HG03575 (cell line): ENCODE data around the gene PRDX6.
A peak's percentile ranks its signal among the peaks of the same experiment; 100 is the strongest.
"Not testable (repeated sequence)": the region's sequence is repeated elsewhere in the genome, so short reads cannot be mapped to it uniquely, and the experiment has no call there.

Source experiments
- ATAC-seq: cut with Tn5 transposase; IDR thresholded peaks from one replicate; pipeline ENCODE4 v1.9.1; 2021; ENCODE audit not compliant: unreplicated experiment, insufficient number of reproducible peaks, low FRiP score; ENCODE audit errors: extremely low read depth

PRDX6 gene

GRCh38 chr1:173462666-173463065, 14.5 kb upstream of the PRDX6 start:
- not testable (repeated sequence) for ATAC-seq

DNA sequence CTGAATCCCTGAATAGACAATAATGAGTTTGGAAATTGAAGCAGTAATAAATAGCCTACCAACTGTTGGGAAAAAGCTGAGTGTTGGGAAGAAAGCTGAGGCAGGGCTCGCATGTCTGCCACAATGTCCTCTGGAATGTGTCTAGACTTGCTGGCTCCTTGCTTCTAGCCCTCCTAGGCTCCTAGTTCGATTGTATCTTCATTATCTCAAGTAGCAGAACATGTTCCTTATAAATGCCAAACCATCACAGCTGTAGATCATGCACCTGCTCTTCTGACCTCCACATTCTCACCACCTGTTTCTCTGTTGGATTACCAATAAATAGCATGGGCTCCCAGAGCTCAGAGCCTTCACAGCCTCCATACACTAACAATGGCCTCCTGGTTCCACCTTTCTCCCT, 12.9 kb upstream of the PRDX6 start:
- not testable (repeated sequence) for ATAC-seq

DNA sequence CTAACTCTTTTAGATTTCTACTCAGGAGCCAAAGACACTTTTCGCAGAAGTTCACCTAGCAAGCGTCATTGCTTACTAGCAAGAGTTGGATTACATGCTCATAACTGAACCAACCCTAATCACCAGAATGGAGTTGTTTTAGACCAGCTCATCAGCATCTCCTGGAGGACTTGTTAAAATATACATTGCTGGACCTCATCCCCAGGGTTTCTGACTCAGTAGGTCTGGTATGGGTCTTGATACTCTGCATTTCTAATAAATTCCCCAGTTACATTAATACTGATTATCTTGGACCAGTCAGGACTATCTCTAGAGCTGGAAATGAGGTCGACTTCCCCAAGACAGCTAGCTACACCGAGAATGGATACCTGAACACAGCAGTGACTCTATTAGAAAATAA, 9.7 kb upstream of the PRDX6 start:
- ATAC-seq = no peak

DNA sequence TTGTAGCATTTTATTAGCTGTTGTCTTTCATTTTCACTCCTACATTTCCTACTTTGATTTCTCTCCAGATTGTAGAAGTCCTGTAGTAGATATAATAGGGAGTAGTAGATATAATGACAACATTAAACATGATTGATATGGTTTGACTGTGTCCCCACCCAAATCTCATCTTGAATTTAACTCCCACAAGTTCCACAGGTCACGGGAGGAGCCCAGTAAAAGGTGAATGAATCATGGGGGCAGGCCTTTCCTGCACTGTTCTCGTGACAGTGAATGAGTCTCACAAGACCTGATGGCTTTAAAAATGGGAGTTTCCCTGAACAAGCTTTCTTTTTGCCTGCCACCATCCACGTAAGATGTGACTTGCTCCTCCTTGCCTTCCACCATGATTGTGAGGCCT, 7.5 kb upstream of the PRDX6 start:
- ATAC-seq = no peak

- no peak for ATAC-seq
Observed at GRCh38 chr1:173470608-173471007, 6.5 kb upstream of the PRDX6 start.

DNA sequence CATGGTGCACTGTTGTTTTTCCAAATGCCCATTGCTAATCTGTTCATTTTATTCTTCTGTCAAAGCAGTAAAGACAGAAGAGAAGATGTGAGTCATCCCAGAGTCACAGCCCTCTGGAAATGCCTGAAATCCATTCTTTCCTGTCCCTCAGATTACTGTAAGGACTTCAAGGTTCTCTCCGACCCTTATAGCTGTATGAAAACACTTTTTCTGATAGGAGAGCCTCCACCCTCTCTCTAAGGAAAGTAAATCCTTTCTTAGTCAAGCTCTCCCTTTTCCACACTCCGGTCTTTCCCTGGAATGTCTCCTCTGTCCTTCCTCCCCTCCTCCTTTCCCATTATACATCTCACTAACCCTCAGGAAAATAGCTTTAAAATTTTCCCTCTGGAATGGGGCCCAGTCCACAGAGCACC, 3.5 kb upstream of the PRDX6 start:
- no peak for ATAC-seq

DNA sequence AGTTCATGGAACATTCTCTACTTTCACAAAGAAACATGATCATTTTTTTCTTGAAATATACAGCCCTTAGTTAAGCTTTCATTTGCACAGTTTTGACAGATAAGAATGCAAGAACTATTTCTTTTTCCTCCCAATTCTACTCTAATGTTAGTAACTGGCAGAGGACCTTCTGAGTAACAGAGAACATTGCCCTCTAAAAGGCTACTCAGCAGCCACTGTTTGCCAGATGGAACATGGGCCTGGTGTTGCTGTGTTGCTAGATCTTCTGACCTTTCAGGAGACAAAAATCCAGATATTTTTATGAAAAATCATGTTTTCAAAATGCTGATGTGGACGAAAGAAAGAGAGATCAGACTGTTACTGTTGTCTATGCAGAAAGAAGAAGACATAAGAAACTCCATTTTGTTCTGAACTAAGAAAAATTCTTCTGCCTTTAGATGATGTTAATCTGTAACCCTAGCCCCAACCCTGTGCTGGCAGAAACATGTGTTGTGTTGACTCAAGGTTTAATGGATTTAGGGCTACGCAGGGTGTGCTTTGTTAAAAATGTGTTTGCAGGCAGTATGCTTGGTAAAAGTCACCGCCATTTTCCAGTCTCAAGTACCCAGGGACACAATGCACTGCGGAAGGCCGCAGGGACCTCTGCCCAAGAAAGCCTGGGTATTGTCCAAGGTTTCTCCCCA, 2.9 kb upstream of the PRDX6 start:
- no peak for ATAC-seq

DNA sequence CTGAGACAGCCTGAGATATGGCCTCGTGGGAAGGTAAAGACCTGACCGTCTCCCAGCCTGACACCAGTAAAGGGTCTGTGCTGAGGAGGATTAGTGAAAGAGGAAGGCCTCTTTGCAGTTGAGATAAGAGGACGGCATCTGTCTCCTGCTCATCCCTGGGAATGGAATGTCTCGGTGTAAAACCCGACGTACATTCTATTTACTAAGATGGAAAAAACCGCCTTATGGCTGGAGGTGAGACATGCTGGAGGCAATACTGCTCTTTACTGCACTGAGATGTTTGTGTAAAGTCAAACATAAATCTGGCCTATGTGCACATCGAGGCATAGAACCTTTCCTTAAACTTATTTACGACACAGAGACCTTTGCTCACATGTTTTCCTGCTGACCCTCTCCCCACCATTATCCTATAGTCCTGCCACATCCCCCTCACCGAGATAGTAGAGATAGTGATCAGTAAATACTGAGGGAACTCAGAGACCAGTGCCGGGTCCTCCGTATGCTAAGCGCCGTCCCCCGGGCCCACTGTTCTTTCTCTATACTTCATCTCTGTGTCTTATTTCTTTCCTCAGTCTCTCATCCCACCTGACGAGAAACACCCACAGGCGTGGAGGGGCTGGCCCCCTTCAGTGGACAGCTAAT, 2.2 kb upstream of the PRDX6 start:
- ATAC-seq = not testable (repeated sequence)

DNA sequence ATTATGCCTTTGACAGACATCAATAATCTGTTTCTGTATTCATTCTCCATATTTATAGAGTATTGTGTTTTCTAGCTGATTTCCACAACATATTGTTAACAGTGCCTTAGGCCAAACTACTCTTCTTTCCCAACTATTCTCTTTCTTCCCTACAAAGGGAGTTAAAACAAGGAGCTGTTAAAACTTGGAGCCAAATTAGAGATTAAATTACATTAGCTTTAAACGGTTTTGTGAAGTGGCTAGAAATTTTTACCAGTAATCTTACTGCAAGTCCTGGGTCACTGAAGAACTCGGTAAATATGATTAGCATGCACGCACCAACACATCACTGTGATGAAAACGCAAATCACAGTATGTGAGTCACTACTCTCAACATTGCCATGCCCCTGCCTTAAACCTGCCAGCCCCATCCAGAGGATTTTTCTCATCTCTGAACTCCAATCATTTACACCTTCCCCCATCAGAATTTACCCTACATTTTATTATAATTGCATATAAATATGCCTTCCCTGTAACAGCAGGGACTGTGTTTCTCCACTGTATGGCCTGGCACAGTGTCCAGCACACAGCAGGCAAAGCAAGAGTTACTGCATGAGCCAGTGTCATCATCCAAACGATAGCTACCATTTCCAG, 1.5 kb upstream of the PRDX6 start:
- ATAC-seq = no peak

DNA sequence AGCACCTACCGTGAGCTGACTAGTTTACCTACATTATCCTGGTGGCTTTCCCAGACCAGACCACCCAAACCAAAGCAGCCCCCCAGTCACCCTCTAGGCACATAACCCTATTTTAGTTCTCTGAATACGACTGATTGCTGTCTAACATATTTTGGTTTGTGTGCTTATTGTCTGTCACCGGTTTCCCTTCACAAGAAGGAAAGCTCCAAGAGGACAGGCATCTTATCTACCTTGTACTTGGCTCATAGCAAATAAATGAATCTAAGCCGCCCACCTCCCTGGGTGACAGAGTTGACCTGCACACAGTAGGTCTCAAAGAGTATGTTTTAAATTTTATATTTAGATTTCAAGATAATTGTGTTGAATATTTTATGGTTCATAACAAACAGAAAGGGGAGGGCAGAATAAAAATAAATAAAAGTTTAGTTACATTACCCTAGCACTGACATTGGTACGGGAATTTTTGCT, 904 bp upstream of the PRDX6 start:
- ATAC-seq = no peak

DNA sequence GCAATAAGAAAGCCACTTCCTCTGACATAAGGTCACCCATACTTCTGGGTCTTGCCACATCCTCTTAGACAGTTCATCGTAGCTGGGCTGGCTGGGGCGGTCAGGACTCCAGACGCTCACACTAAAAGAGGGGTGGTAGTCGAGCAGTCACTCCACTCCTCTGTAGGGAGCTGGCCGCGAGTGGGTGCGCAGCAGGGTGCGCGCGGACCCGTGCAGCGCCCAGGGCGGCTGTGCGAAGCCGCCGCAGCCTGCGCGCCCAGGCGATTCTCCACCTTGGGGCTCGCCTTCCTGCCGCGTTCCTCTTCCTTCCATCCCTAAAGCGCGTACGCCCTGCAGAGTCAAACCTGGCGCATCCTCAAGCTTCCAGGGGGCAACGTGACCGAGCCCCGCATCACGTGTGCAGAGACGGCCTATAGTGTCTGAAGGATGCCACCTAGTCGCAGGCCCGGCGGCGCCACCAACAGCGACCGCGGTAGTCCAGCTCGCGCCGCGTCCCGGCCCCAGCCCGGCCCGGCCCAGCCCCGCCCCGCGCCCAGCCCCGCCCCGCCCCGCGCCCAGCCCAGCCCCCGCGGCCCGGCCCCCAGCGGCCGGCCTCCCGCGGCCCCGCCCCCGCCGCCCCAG, 360 bp upstream of the PRDX6 start:
- ATAC-seq = peak; percentile 62

DNA sequence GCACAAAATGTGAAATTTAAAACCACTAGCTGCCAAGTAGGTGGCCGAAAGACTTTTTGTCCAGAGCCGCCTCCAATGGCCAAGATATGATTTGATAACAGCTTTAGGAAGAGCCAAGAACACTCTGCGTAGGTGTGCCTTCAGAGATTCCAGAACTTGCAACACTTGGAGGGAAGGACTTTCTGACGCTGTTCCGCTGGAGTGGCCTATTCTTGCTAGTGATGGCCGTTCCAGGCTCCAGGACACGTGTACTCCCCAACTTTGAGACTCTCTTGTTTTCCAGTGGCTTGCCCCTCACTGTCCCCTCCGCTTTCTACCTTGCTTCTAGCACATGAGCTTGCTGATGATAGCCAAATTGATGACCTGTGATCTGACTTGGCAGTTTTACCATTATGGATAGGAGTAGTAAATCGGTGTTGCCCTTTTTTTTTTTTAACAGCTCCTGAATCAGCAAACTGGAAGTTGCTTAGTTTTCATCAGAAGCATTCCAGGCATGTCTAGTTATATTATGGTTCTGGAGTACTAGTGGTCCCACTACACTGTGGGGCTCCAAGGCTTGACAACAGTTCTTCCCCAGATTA, 1.0 kb downstream of the PRDX6 start:
- ATAC-seq = no peak

DNA sequence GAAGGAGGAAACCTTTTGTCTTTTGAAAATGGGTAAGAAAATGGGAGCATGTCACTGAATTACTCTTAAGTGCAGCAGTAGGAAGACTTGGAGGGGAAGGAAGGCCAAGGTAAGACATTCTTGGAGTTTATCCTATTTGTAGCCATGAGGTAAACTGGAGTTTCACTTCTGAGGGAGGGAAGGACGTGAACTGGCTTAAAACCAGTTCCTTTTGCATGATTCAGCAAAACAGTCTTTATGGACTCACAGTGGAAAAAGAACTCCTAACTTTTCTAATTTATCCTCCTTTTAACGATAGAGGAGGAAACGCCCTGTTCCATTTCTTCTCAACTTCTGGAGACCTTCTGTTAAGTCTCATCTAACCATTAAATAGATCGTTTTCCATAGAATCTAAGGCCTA, 2.5 kb downstream of the PRDX6 start:
- ATAC-seq = no peak

DNA sequence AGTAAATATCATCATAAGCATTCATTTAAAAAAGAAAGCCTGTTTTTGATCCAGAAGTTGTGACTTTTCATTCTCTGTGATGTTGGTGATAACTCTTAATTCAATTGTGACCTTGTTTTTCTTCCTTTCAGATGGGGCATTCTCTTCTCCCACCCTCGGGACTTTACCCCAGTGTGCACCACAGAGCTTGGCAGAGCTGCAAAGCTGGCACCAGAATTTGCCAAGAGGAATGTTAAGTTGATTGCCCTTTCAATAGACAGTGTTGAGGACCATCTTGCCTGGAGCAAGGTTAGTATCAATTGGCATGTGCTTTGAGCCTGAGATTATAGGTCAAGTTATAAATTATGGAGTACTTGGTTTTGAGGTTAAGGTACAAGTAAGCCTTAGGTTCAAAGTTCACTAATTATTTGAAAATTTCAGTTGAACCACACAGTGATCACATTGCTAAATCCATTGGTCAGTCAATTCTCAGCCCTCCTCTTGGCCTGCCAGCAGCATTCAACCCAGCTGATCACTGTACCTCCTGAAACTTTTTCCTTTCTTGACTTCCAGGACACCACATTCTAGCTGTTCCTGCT, 4.1 kb downstream of the PRDX6 start:
- ATAC-seq = no peak

- no peak for ATAC-seq
Observed at GRCh38 chr1:173482683-173483082, 5.5 kb downstream of the PRDX6 start.

GRCh38 chr1:173484276-173484675, 7.1 kb downstream of the PRDX6 start:
- no peak for ATAC-seq

- ATAC-seq = no peak
Observed at GRCh38 chr1:173485401-173485800, 8.3 kb downstream of the PRDX6 start.

DNA sequence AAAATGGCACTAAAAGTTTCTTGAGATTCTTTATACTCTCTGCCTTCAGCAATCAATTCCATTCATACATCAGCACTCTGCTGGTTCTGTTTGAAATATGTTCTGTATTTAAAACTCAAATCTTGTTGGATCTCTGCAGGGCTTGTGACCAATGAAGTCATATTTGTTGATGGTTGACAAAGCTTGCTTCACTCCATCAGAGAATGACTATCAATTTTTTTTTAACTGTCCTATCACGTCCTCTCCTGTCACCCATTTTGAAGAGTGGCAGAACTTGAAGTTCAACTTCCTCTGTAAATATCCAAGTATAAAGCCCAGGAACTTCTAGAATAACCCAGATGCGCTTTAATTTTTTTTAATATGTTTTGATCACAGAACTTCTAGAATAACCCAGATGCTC, 10.9 kb downstream of the PRDX6 start:
- ATAC-seq = no peak

DNA sequence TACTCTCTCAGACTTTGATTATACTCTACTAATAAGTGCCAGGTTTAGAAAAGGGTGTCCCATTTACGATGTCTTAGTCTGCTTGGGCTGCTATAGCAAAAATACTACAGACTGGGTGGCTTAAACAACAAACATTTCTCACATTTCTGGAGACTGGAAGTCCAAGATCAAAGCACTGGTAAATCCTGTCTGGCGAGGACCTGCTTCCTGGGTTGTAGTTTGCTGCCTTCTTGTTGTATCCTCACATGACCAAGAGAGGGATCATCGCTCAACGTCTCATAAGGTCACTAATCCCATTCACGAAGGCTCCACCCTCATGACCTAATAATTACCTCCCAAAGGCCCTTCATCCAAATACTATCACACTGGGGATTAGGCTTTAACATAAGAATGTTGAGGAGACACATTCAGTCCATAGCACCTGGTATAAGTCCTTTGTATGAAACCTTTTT, 12.0 kb downstream of the PRDX6 start:
- ATAC-seq = no peak
